GM19463 (cell line): ENCODE data around the gene SMYD3.
A peak's percentile ranks its signal among the peaks of the same experiment; 100 is the strongest.

Source experiments
- ATAC-seq: cut with Tn5 transposase; IDR thresholded peaks from one replicate; pipeline ENCODE4 v1.9.1; 2021; ENCODE audit warnings: mild to moderate bottlenecking, moderate library complexity; ENCODE audit not compliant: unreplicated experiment

Gene SMYD3

DNA sequence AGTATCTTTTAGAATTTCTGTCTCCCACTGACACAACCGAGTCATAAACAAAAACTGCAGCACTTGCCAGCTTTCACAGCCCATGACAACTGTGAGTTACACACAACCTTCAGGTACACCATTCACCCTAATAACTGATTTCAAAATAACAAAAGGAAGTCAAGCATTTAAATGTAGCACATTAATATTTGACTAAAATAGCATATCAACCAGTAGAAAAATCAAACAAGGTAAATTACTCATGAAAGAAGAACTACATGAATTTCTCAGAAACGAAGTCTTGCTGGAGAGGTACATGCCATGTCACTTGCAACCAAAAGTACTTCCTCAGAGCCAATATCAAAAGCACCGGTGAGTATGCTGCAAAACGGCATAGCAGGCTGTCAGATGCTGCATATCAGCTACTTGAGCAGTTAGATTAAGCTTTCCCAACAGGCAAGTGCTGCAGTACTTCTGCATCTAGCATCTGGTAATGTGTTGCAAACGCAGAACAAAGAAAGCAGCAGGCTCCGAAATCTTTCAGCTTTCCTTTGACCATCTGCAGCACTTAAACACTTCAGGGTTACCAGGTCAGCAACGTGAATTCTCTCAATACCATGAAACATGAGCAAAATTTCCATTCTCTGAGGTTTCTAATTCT lies 223.2 kb downstream of the SMYD3 start:
- ATAC-seq, result no peak

DNA sequence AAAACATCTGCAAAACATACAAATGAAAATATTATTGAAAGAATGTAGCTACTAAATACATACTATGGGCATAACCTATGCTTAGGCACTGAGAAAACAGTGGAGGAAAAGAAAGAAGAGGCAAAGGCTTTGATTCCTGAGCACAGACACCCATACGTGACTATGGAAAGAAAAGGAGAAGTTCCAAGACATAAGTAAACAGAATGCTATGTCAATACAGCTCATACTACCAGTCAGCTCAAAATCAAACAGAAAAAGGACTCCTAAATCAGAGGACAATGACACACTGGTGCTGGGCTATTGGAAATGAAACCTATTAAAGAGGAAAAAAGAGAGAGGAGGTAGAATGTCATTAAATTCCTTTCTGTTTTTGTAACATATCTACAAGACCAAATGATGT lies 225.4 kb downstream of the SMYD3 start:
- ATAC-seq, result no peak

DNA sequence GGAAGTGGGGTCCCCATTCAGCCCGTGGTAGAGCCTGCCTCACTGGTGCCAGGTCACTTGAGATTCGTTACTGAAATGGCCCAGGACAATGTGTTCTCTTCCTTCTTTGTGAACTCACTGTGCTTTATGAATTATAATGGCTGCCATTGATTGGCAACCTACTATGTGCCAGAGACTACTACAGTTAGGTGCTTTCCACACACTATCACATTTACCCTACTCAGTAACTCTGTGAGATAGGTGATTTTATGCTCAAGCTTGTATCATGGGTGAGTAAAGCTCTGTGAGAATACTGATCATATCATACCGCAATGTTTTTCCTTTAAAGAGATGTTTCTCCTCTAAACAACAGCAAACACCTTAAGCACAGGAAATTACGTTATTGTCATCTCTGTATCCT lies 225.9 kb downstream of the SMYD3 start:
- no peak for ATAC-seq

DNA sequence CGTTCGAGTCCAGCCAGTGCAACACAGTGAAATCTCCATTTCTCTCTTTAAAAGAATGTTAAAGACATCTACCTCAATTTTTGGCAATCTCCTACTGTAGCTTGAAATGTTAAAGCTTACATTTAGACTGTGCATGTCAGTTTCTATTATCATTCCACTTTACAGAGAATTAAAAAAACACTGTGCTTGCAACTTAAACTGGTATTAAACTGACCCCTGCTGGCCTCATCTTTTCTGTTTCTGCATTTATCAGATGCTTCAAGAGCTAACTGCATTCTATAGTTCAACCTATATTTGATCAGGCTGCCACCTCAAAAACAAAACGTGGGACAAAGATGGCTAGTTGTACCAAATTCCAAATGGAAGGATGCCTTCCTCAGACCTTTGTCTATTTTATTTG lies 226.5 kb downstream of the SMYD3 start:
- no peak for ATAC-seq

DNA sequence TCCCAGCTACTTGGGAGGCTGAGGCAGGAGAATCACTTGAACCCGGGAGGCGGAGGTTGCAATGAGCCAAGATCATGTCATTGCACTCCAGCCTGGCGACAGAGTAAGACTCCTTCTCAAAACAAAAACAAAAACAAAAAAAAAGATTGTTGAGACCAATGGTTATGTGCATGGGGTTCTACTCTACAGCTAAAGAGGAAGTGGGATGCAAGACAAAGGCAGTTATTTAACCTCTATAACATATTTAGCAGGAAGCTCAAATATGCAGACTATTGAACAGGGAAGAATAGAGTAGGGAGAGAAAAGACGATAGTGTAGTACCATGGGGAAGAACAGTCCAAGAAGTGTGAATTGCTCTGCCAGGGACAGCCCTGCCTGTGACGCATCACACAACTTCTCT lies 227.7 kb downstream of the SMYD3 start:
- ATAC-seq, result no peak

GRCh38 chr1:246278371-246278770 lies 228.7 kb downstream of the SMYD3 start:
- no peak for ATAC-seq

GRCh38 chr1:246275036-246275435 lies 232.0 kb downstream of the SMYD3 start:
- ATAC-seq, result no peak

DNA sequence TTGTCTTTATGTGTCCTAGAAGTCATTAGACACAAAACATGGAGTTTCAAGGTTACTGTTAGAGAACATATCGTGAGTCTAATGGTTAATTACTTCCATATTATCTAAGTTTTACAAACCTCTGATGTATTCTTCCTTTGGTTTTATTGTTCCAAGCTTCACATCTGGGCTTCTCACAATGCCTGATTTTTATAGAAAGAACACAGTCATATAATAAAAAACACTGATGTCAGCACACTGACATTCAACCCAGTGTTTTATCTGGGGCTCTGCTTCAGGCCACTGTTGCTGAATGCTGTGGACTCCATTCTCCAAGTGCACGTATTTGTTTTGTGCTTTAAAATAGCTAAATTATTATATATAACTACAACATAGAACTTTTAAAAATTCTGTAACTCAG lies 232.9 kb downstream of the SMYD3 start:
- no peak for ATAC-seq

GRCh38 chr1:246271516-246271915 lies 235.6 kb downstream of the SMYD3 start:
- no peak for ATAC-seq

DNA sequence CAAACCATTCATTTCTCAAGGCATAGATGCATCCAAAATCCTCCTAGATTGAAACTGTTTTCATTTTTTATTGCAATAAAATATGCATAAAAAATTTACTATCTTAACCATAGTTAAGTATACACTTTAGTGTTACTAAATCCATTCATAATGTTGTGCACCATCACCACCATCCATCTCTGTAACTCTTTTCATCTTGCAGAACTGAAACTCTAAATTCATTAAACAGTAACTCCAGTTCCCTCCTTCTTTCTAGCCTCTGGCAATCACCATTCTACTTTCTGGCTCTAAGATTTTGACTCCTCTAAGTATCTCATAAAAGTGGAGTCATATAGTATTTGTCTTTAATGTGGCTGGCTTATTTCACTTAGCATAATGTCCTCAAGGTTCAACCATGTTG lies 236.8 kb downstream of the SMYD3 start:
- ATAC-seq, result peak; percentile 95

DNA sequence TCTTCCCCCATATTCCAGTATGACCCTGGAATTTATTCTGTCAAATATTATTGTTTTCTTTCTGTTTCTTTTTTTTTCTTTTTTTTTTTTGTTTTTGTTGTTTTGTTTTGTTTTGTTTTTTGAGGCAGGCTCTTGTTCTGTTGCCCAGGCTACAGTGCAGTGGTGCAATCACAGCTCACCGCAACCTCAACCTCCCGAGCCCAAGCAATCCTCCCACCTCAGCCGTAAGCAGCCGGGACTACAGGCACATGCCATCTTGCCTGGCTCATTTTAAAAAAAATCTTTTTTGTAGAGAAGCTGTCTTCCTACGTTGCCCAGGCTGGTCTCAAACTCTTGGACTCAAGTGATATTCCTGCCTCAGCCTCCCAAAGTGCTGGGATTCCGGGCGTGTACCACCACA lies 237.6 kb downstream of the SMYD3 start:
- no peak for ATAC-seq

DNA sequence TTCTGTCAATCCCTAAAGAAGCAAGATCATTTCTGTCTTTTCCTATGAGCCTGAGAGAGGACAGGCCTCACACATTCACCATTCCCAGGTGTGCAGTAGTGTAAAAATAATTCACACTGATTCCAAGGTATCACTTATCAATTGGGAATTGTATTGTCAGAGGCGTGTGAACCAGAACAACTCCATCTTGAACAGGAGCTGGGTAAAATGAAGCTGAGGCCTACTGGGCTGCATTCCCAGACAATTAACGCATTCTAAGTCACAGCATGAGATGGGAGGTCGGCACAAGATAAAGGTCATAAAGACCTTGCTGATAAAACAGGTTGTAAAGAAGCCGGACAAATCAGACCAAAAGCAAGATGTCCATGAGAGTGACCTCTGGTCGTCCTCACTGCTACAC lies 239.2 kb downstream of the SMYD3 start:
- ATAC-seq, result no peak

- ATAC-seq, result no peak
Observed at GRCh38 chr1:246267426-246267825, 239.7 kb downstream of the SMYD3 start.

GRCh38 chr1:246265481-246265880 lies 241.6 kb downstream of the SMYD3 start:
- no peak for ATAC-seq

GRCh38 chr1:246262281-246262680 lies 244.8 kb downstream of the SMYD3 start:
- ATAC-seq, result no peak

DNA sequence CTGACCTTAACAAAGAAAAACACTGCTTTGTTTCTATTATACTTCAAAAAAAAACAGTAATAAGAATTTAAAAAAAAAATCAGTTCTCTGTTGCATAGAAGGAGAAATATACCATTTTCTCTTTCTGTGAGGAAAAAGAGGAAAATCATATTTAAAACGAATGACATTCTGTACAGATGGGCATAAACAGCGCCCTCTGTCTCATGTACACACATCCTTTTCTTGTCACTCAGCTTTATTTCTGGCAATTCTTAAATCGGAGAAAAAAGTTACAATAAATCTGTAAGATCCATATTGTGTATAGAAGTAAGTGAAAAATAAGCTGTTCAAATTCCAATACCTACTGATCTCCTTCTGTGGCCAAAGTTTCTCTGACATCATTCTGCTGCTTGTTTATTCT lies 245.4 kb downstream of the SMYD3 start:
- no peak for ATAC-seq

DNA sequence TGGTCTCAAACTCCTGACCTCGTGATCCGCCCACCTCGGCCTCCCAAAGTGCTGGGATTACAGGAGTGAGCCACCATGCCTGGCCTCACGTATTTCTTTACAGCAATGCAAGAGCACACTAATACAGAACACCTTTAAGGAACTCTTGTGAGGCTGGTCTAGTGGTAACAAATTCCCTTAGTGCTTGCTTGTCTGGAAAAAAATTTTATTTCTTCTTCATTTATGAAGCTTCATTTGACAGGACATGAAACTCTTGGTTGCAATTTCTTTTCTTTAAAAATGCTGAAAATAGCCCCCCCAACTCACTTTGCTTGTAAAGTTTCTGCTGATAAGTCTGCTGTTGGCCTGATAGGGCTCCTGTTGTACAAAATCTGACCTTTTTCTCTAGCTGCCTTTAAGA lies 248.8 kb downstream of the SMYD3 start:
- ATAC-seq, result no peak

GRCh38 chr1:246255773-246256172 lies 251.3 kb downstream of the SMYD3 start:
- ATAC-seq, result no peak

DNA sequence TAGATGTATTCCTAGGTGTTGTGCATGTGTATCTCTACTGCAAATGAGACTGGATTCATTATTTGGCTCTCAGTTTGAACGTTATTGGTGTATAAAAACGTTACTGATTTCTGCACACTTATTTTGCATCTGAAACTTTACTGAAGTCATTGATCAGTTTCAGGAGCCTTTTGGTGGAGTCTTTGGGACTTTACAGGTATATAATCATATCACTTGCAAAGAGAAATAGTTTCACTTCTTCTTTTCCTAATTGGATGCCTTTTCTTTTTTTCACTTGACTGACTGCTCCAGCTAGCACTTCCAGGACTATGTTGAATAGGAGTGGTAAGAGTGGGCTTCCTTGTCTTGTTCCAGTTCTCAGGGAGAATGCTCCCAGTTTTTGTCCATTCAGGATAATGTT lies 252.2 kb downstream of the SMYD3 start:
- ATAC-seq, result no peak

DNA sequence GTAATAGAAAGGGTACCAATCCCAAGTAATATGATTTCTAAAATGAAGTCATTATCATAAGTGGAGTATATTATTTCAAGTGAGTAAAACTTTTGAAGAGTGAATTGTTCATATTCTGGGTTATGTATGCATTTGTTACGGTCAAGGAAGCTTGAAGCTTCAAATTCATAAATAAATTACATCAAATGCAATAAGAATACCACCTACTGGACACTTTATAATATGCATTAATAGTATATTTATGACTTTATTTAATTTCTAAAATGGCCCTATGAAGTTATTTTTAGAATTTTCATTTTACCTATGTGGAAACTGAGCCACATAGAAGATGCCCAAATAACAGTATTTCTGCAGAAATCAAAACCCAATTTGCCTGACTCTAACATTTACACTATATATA lies 260.6 kb downstream of the SMYD3 start:
- no peak for ATAC-seq

DNA sequence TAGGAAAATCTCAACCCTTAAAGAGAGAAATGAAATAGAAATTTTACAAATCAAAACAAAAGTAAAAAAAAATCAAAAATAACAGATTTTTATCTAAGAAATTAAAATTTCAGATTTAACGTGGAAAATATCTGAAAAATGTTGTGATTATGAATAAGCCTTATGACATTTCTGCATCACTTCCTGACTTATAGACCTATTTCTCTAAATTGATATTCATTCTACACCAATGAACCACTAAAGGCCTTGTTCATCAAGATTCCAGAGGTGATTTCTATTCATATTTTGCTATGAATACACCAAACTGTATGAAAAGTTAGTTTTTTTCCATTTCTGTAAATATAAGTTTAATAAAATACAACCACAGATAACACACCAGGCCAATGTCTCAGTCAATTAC lies 261.5 kb downstream of the SMYD3 start:
- no peak for ATAC-seq

DNA sequence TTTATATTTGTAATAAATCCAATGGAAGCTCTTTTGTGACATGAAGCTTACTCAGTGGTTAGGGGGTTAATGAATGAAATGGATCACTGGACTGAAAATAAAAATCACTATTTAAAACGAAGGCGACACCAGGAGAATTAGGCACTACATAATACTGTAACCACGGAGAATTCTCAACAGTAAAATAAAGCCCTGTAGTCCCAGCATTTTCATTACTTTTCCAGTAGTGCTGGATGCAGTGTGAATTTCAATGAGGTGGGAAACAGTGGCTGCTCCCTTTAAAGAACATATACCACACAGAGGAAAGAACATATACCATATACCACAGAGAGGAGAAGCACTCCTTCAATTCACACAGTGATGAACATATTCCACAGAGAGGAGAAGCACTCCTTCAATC lies 275.0 kb downstream of the SMYD3 start:
- ATAC-seq, result no peak

GRCh38 chr1:246226041-246226440 lies 281.0 kb downstream of the SMYD3 start:
- ATAC-seq, result no peak
